SK-N-SH (cell line): Measurements from ENCODE around the gene SC5D. TPM values are rescaled to one million over a fixed set of nuclear protein-coding genes. Genes with fewer than 3 reads are reported as not detected.

Experiments
- CTCF ChIA-PET: fragments of 300-600, 350-600 bp; formaldehyde crosslinking; extraction: SDS; loops from one replicate; lab custom pipeline; 2021; lab: Yijun Ruan, JAX
- POLR2A ChIA-PET: fragments of 350-600 bp; sonication (Branson Sonifier 250); formaldehyde crosslinking; extraction: SDS; loops from one replicate; lab custom pipeline; 2020; ENCODE audit warnings: antibody characterized with exemption, inconsistent platforms; lab: Yijun Ruan, JAX
- DNase-seq: peaks from one replicate; pipeline ENCODE4 v3.0.0; 2012
- H2AFZ ChIP-seq: fragments of 200-600 bp; sonication (generic); 2 replicates; pipeline ENCODE4 v1.8.1; 2016; ENCODE audit warnings: antibody characterized with exemption, mild to moderate bottlenecking, low read depth
- H3F3A ChIP-seq: fragments of 200-600 bp; sonication (generic); replicated peaks from 2 replicates; pipeline ENCODE3; 2016; ENCODE audit warnings: antibody characterized with exemption, mild to moderate bottlenecking; ENCODE audit not compliant: insufficient read depth
- H3K27ac ChIP-seq, 2 experiments: fragments of 200-500 bp in 1 of 2; fragments of 200-600 bp in 1 of 2; sonication (Bioruptor generic) in 1 of 2; sonication (generic), shearing (Covaris generic) in 1 of 2; 2 replicates each; pipeline versions ENCODE4 v1.5.1 to v1.6.1; 2014 to 2016; ENCODE audit warnings: low read depth in 2 of 2, inconsistent platforms in 1 of 2, low read length in 1 of 2, mild to moderate bottlenecking in 1 of 2, mixed read lengths in 1 of 2
- H3K27me3 ChIP-seq: fragments of 200-600 bp; sonication (generic), shearing (Covaris generic); 2 replicates; pipeline ENCODE4 v1.6.1; 2016; ENCODE audit warnings: mixed run types; ENCODE audit not compliant: insufficient read depth
- H3K36me3 ChIP-seq, 2 experiments: fragments of 200-500 bp in 1 of 2; fragments of 200-600 bp in 1 of 2; sonication (Bioruptor generic) in 1 of 2; sonication (generic) in 1 of 2; replicated peaks in 1 of 2; 2 replicates each; pipeline versions ENCODE3 to v1.5.1; 2014 to 2016; ENCODE audit warnings: low read length in 1 of 2, mild to moderate bottlenecking in 1 of 2; ENCODE audit not compliant: insufficient read depth in 2 of 2, control insufficient read depth in 1 of 2
- H3K4me1 ChIP-seq, 2 experiments: fragments of 200-500 bp in 1 of 2; fragments of 200-600 bp in 1 of 2; sonication (Bioruptor generic) in 1 of 2; sonication (generic), shearing (Covaris generic) in 1 of 2; 2 replicates each; pipeline versions ENCODE4 v1.5.1 to v1.6.1; 2014 to 2016; ENCODE audit warnings: low read depth in 1 of 2, low read length in 1 of 2, mixed run types in 1 of 2; ENCODE audit not compliant: insufficient read depth in 2 of 2, control insufficient read depth in 1 of 2
- H3K4me2 ChIP-seq: fragments of 200-600 bp; sonication (generic), shearing (Covaris generic); 2 replicates; pipeline ENCODE4 v1.6.1; 2017; ENCODE audit warnings: mixed run types
- H3K4me3 ChIP-seq, 2 experiments: fragments of 200-500 bp in 1 of 2; fragments of 200-600 bp in 1 of 2; sonication (Bioruptor generic) in 1 of 2; sonication (generic), shearing (Covaris generic) in 1 of 2; 2 replicates each; pipeline versions ENCODE4 v1.5.1 to v1.8.1; 2014 to 2016; ENCODE audit warnings: low read depth in 2 of 2, inconsistent platforms in 1 of 2, low read length in 1 of 2, mild to moderate bottlenecking in 1 of 2, mixed read lengths in 1 of 2, moderate library complexity in 1 of 2
- H3K79me2 ChIP-seq: fragments of 200-600 bp; sonication (generic); 2 replicates; pipeline ENCODE4 v1.8.1; 2017; ENCODE audit warnings: mild to moderate bottlenecking; ENCODE audit not compliant: insufficient read depth
- H3K9ac ChIP-seq: fragments of 200-600 bp; sonication (generic); 2 replicates; pipeline ENCODE4 v1.6.1; 2017; ENCODE audit warnings: mixed run types
- H3K9me2 ChIP-seq: fragments of 200-600 bp; sonication (generic); 2 replicates; pipeline ENCODE4 v1.6.1; 2017; ENCODE audit warnings: mixed run types
- H3K9me3 ChIP-seq: fragments of 200-600 bp; sonication (generic); 2 replicates; pipeline ENCODE4 v1.6.1; 2017; ENCODE audit warnings: mixed run types, mild to moderate bottlenecking, moderate library complexity
- H4K20me1 ChIP-seq: fragments of 200-600 bp; sonication (generic); 2 replicates; pipeline ENCODE4 v1.6.1; 2017; ENCODE audit warnings: mild to moderate bottlenecking, mixed run types; ENCODE audit not compliant: insufficient read depth
- CHD2 ChIP-seq: fragments of 150-350 bp; IDR thresholded peaks from 2 replicates; pipeline ENCODE4 v1.6.1; 2018; ENCODE audit warnings: low read length; ENCODE audit not compliant: partially characterized antibody
- CTCF ChIP-seq: fragments of 200-600 bp; sonication (generic); IDR thresholded peaks from 2 replicates; pipeline ENCODE4 v1.6.1; 2017; ENCODE audit warnings: antibody characterized with exemption, mild to moderate bottlenecking, moderate library complexity
- EP300 ChIP-seq, 2 experiments: IDR thresholded peaks; 2 replicates each; pipeline versions ENCODE4 v1.4.0 to v1.6.1; 2012; ENCODE audit warnings: borderline replicate concordance in 1 of 2, low read depth in 1 of 2, low read length in 1 of 2
- EZH2phosphoT487 ChIP-seq: fragments of 200-600 bp; sonication (generic); IDR thresholded peaks from 2 replicates; pipeline ENCODE4 v1.6.1; 2017; ENCODE audit warnings: low read depth, mixed run types, mild to moderate bottlenecking, antibody characterized with exemption, moderate library complexity, borderline replicate concordance
- FOXJ3 ChIP-seq: sonication (generic); formaldehyde crosslinking; IDR thresholded peaks from 2 replicates; pipeline ENCODE4 v1.5.1; 2020; ENCODE audit warnings: mild to moderate bottlenecking, missing genetic modification reagents
- FOXM1 ChIP-seq: IDR thresholded peaks from 2 replicates; pipeline ENCODE4 v1.4.0; 2012; ENCODE audit warnings: low read depth, mild to moderate bottlenecking
- GABPA ChIP-seq: IDR thresholded peaks from 2 replicates; pipeline ENCODE4 v1.4.0; 2012; ENCODE audit warnings: low read depth, mild to moderate bottlenecking
- GATA2 ChIP-seq: sonication (generic); formaldehyde crosslinking; IDR thresholded peaks from 2 replicates; pipeline ENCODE4 v1.5.0; 2020; ENCODE audit warnings: mild to moderate bottlenecking, missing genetic modification reagents
- MXI1 ChIP-seq: IDR thresholded peaks from 2 replicates; pipeline ENCODE4 v1.6.1; 2012; ENCODE audit warnings: mild to moderate bottlenecking, low read depth, low read length, improper control_type of control experiment
- NFIC ChIP-seq: IDR thresholded peaks from 2 replicates; pipeline ENCODE4 v1.4.0; 2012; ENCODE audit warnings: borderline replicate concordance
- NRF1 ChIP-seq: IDR thresholded peaks from 2 replicates; pipeline ENCODE4 v1.6.1; 2012; ENCODE audit warnings: low read depth, mild to moderate bottlenecking, low read length
- RAD21 ChIP-seq: IDR thresholded peaks from 2 replicates; pipeline ENCODE4 v1.6.1; 2012; ENCODE audit warnings: mild to moderate bottlenecking, low read length
- RCOR1 ChIP-seq: fragments of 150-350 bp; IDR thresholded peaks from 2 replicates; pipeline ENCODE4 v1.6.1; 2017; ENCODE audit warnings: antibody characterized with exemption, low read length
- RFX5 ChIP-seq: IDR thresholded peaks from 2 replicates; pipeline ENCODE4 v1.6.1; 2012; ENCODE audit warnings: mild to moderate bottlenecking, improper control_type of control experiment, low read length
- SMC3 ChIP-seq: IDR thresholded peaks from 2 replicates; pipeline ENCODE4 v1.6.1; 2012; ENCODE audit warnings: low read depth, low read length, improper control_type of control experiment
- TEAD4 ChIP-seq: IDR thresholded peaks from 2 replicates; pipeline ENCODE4 v1.4.0; 2012; ENCODE audit warnings: mild to moderate bottlenecking, borderline replicate concordance; ENCODE audit not compliant: insufficient read depth
- USF1 ChIP-seq: IDR thresholded peaks from 2 replicates; pipeline ENCODE4 v1.4.0; 2012; ENCODE audit warnings: low read depth, borderline replicate concordance
- USF2 ChIP-seq: fragments of 150-350 bp; IDR thresholded peaks from 2 replicates; pipeline ENCODE4 v1.6.1; 2017; ENCODE audit warnings: antibody characterized with exemption, low read length, low read depth, borderline replicate concordance
- WGBS: methylation state at CpG from one replicate; pipeline ENCODE4 v1.1.6; 2017; ENCODE audit warnings: low lambda C conversion rate; 5-methylcytosine and 5-hydroxymethylcytosine counted together
- polyA plus RNA-seq, 3 experiments: library from polyadenylated mRNA; depleted of rRNA; stranded (reverse); fragments of >200 nt; gene quantifications; 2 replicates each; pipeline ENCODE4 v1.2.3, GENCODE V29; 2012
- TF ChIP-seq, protein P1 (sequence below): IDR thresholded peaks from 2 replicates; pipeline ENCODE4 v1.4.0; 2012; ENCODE audit warnings: low read depth, borderline replicate concordance
- TF ChIP-seq, protein P2 (sequence below): fragments of 150-350 bp; IDR thresholded peaks from 2 replicates; pipeline ENCODE4 v1.6.1; 2016; ENCODE audit warnings: mild to moderate bottlenecking, low read depth, low read length
- TF ChIP-seq, protein P3 (sequence below): IDR thresholded peaks from 2 replicates; pipeline ENCODE4; 2012

The SC5D gene
- polyA plus RNA-seq, 1 of the 3 experiments (the other 2 are of a cell fraction), result 8.9 TPM

GRCh38 chr11:121312483-121312882, 19.9 kb downstream of the SC5D start (continued):
- no peak for TF ChIP-seq NFIC
- no peak for TF ChIP-seq MXI1
- TF ChIP-seq CHD2, result no peak
- TF ChIP-seq GABPA, result no peak
- TF ChIP-seq RCOR1, result no peak
- no peak for TF ChIP-seq RFX5
- TF ChIP-seq USF2, result no peak
- TF ChIP-seq, all 33 proteins: peak for 0

- H2AFZ ChIP-seq, result no peak overlapping the region
Observed at GRCh38 chr11:121318848-121319834, 26.6 kb downstream of the SC5D start.

More at GRCh38 chr11:121318848-121319834, 26.6 kb downstream of the SC5D start:
- peak; percentile 68 for DNase-seq
- H3K9ac ChIP-seq, result no peak overlapping the region
- TF ChIP-seq FOXJ3, result no peak
- peak; percentile 93 for TF ChIP-seq SMC3
- no peak for TF ChIP-seq NFIC
- TF ChIP-seq, protein P1, sequence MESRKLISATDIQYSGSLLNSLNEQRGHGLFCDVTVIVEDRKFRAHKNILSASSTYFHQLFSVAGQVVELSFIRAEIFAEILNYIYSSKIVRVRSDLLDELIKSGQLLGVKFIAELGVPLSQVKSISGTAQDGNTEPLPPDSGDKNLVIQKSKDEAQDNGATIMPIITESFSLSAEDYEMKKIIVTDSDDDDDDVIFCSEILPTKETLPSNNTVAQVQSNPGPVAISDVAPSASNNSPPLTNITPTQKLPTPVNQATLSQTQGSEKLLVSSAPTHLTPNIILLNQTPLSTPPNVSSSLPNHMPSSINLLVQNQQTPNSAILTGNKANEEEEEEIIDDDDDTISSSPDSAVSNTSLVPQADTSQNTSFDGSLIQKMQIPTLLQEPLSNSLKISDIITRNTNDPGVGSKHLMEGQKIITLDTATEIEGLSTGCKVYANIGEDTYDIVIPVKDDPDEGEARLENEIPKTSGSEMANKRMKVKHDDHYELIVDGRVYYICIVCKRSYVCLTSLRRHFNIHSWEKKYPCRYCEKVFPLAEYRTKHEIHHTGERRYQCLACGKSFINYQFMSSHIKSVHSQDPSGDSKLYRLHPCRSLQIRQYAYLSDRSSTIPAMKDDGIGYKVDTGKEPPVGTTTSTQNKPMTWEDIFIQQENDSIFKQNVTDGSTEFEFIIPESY, result no peak
- TF ChIP-seq, protein P2, sequence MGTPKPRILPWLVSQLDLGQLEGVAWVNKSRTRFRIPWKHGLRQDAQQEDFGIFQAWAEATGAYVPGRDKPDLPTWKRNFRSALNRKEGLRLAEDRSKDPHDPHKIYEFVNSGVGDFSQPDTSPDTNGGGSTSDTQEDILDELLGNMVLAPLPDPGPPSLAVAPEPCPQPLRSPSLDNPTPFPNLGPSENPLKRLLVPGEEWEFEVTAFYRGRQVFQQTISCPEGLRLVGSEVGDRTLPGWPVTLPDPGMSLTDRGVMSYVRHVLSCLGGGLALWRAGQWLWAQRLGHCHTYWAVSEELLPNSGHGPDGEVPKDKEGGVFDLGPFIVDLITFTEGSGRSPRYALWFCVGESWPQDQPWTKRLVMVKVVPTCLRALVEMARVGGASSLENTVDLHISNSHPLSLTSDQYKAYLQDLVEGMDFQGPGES, result no peak
- TF ChIP-seq GABPA, result no peak
- peak; percentile 87 for TF ChIP-seq RAD21
- no peak for TF ChIP-seq EZH2phosphoT487
- TF ChIP-seq GATA2 (CRISPR knock-in tag), result no peak
- TF ChIP-seq MXI1, result peak; percentile 50; the same call in 1 of the 2 replicates
- TF ChIP-seq RCOR1, result 0 out of 2 replicates have a peak, but pooled peaks have one; percentile 17
- no peak for TF ChIP-seq RFX5
- TF ChIP-seq, protein P3, sequence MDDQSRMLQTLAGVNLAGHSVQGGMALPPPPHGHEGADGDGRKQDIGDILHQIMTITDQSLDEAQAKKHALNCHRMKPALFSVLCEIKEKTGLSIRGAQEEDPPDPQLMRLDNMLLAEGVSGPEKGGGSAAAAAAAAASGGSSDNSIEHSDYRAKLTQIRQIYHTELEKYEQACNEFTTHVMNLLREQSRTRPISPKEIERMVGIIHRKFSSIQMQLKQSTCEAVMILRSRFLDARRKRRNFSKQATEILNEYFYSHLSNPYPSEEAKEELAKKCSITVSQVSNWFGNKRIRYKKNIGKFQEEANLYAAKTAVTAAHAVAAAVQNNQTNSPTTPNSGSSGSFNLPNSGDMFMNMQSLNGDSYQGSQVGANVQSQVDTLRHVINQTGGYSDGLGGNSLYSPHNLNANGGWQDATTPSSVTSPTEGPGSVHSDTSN, result no peak
- TF ChIP-seq FOXM1, result no peak
- peak; percentile 75 for TF ChIP-seq CTCF
- TF ChIP-seq NRF1, result no peak
- TF ChIP-seq TEAD4, result no peak
- TF ChIP-seq USF1, result no peak
- no peak for TF ChIP-seq EP300 (IDR thresholded peaks at IDR 0.05; ENCODE audit: borderline replicate concordance in 1 of 2, low read depth in 1 of 2, low read length in 1 of 2)
- TF ChIP-seq, all 33 proteins: peak for 5
- POLR2A ChIA-PET, result no interaction called here
- CTCF ChIA-PET, result interaction anchor here (0.6 to 7.2 kb wide), 32 partner anchors 10 to 897 kb away, joined by 3 to 90 read pairs (median 3); partner anchors contain the start of genes SORL1 and SORL1-AS1
- Histone ChIP-seq H3K36me3 (no peaks in the 10 kb centered on the region), H3K27ac (no peak overlapping the region), H3K4me2 (no peak overlapping the region), H4K20me1 (no peaks in the 10 kb centered on the region), H3K27me3 (no peaks in the 10 kb centered on the region; the same call in 1 of the 2 replicates), H3K4me1 (peaks cover 0 to 2% of the 10 kb centered on the region in 2 experiments; a peak in 1 of 4 replicates), H3K79me2 (no peaks in the 10 kb centered on the region), H3F3A (no peaks in the 10 kb centered on the region), H3K9me2 (no peaks in the 10 kb centered on the region), H3K4me3 (no peak overlapping the region; a peak in 1 of 4 replicates), H3K9me3 (no peaks in the 10 kb centered on the region)
- 17% methylated on average over 7 of the region's 7 CpGs for WGBS
